Keratinocyte (primary cell): ENCODE measurements around the gene ALOX15. TPM values are rescaled to one million over a fixed set of nuclear protein-coding genes. Genes with fewer than 3 reads are reported as not detected.

ENCODE experiments used
- DNase-seq: peaks from one replicate; pipeline ENCODE4 v3.0.0-alpha.2; 2011; ENCODE audit warnings: low read depth, missing footprints, low spot score
- FAIRE-seq: peaks from 2 replicates; lab custom pipeline; 2011; peaks lifted over from hg19 to GRCh38; lab: Jason Lieb, UNC
- H2AFZ ChIP-seq: 2 replicates; pipeline ENCODE4 v1.6.0; 2012; ENCODE audit warnings: low read length, control low read depth, inconsistent platforms; ENCODE audit not compliant: control insufficient read depth
- H3K27ac ChIP-seq: 2 replicates; pipeline ENCODE4 v1.5.1; 2011; ENCODE audit warnings: low read length; ENCODE audit not compliant: control insufficient read depth, insufficient read depth
- H3K27me3 ChIP-seq: 3 replicates; pipeline ENCODE4 v1.6.0; 2011; ENCODE audit warnings: low read length; ENCODE audit not compliant: control insufficient read depth, insufficient read depth; ENCODE audit errors: extremely low read depth
- H3K36me3 ChIP-seq, 2 experiments: 2 replicates in 1 of 2; 3 replicates in 1 of 2; pipeline ENCODE4 v1.5.1; 2011; ENCODE audit warnings: low read length in 2 of 2, mild to moderate bottlenecking in 1 of 2; ENCODE audit not compliant: control insufficient read depth in 2 of 2, insufficient read depth in 2 of 2; ENCODE audit errors: extremely low read depth in 1 of 2
- H3K4me1 ChIP-seq: 3 replicates; pipeline ENCODE4 v1.5.1; 2011; ENCODE audit warnings: low read length; ENCODE audit not compliant: control insufficient read depth, insufficient read depth; ENCODE audit errors: extremely low read depth
- H3K4me2 ChIP-seq: 3 replicates; pipeline ENCODE4 v1.6.0; 2011; ENCODE audit warnings: low read depth, low read length; ENCODE audit not compliant: control insufficient read depth, insufficient read depth; ENCODE audit errors: extremely low read depth
- H3K4me3 ChIP-seq, 3 experiments: fragments of 200-600 bp in 1 of 3; sonication (generic) in 1 of 3; 2 replicates in 2 of 3; 3 replicates in 1 of 3; pipeline ENCODE4 v1.5.1; 2011 to 2016; ENCODE audit warnings: low read length in 3 of 3, mild to moderate bottlenecking in 3 of 3, control low read depth in 2 of 3, inconsistent platforms in 1 of 3, low read depth in 1 of 3, mixed read lengths in 1 of 3, mixed run types in 1 of 3, moderate library complexity in 1 of 3; ENCODE audit not compliant: control insufficient read depth in 2 of 3, insufficient read depth in 2 of 3; ENCODE audit errors: extremely low read depth in 1 of 3
- H3K79me2 ChIP-seq: 2 replicates; pipeline ENCODE4 v1.6.0; 2012; ENCODE audit warnings: low read length; ENCODE audit not compliant: control insufficient read depth, insufficient read depth
- H3K9ac ChIP-seq: 3 replicates; pipeline ENCODE4 v1.6.0; 2011; ENCODE audit warnings: low read length; ENCODE audit not compliant: control insufficient read depth, insufficient read depth; ENCODE audit errors: extremely low read depth
- H3K9me1 ChIP-seq: 3 replicates; pipeline ENCODE4 v1.6.0; 2011; ENCODE audit warnings: low read length; ENCODE audit not compliant: control insufficient read depth, insufficient read depth; ENCODE audit errors: extremely low read depth
- H3K9me3 ChIP-seq: 2 replicates; pipeline ENCODE4 v1.5.1; 2012; ENCODE audit warnings: low read depth, low read length; ENCODE audit not compliant: control insufficient read depth
- H4K20me1 ChIP-seq: 3 replicates; pipeline ENCODE4 v1.6.0; 2011; ENCODE audit warnings: low read length; ENCODE audit not compliant: control insufficient read depth, insufficient read depth; ENCODE audit errors: extremely low read depth
- CTCF ChIP-seq, 3 experiments: IDR thresholded peaks in 1 of 3; conservative IDR thresholded peaks in 1 of 3; optimal IDR thresholded peaks in 1 of 3; 2 replicates in 2 of 3; 3 replicates in 1 of 3; pipeline versions ENCODE3 to v1.5.1; 2011; ENCODE audit warnings: low read length in 3 of 3, mild to moderate bottlenecking in 3 of 3, moderate library complexity in 2 of 3, control low read depth in 1 of 3, inconsistent platforms in 1 of 3; ENCODE audit not compliant: insufficient read depth in 2 of 3; ENCODE audit errors: extremely low read depth in 1 of 3
- EZH2 ChIP-seq: IDR thresholded peaks from one replicate; pipeline ENCODE4 v1.6.1; 2012; ENCODE audit warnings: inconsistent platforms, mild to moderate bottlenecking, low read length, moderate library complexity
- dilution Hi-C: fragments of 300-500 bp; cut with MboI; formaldehyde crosslinking; loops from one replicate; pipeline ENCODE4 v1.7.0; 2020; ENCODE audit warnings: low sequenced_read_pairs; ENCODE audit not compliant: extremely low pct_ligation_motif_present
- polyA plus RNA-seq, 5 experiments: library from polyadenylated mRNA; depleted of rRNA in 3 of 5; stranded (reverse) in 3 of 5; stranded (forward) in 1 of 5; unstranded in 1 of 5; fragments of >200 nt; gene quantifications; 1 replicate in 1 of 5; 2 replicates in 3 of 5; 3 replicates in 1 of 5; pipeline versions ENCODE4 v1.2.1 to v1.2.3, GENCODE V29; 2011 to 2012; ENCODE audit warnings: missing spikeins in 2 of 5, low read depth in 1 of 5, low replicate concordance in 1 of 5

The ALOX15 gene
- polyA plus RNA-seq, 1 donor (not counting 4 experiments of a cell fraction or from before 2014, with no cell fraction given): 0.04 TPM

- no peaks in the 10 kb centered on the region for H3K36me3 ChIP-seq
- no peaks in the 10 kb centered on the region for H3K9me1 ChIP-seq
- FAIRE-seq (no peak), DNase-seq (no peak)
- no peak overlapping the region for H3K9ac ChIP-seq
- dilution Hi-C loops: no loop called here
- TF ChIP-seq EZH2 (no peak), CTCF (optimal IDR thresholded peaks at IDR 0.05 in 1 of 3, IDR thresholded peaks at IDR 0.05 in 1 of 3, conservative IDR thresholded peaks at IDR 0.05 in 1 of 3; ENCODE audit: extremely low read depth in 1 of 3, insufficient read depth in 2 of 3, low read length in 3 of 3) (no peak)
- no peak overlapping the region for H3K4me2 ChIP-seq
- no peaks in the 10 kb centered on the region for H4K20me1 ChIP-seq
- no peak overlapping the region for H2AFZ ChIP-seq
- H3K9me3 ChIP-seq: no peaks in the 10 kb centered on the region
- peaks cover 34% of the 10 kb centered on the region for H3K27me3 ChIP-seq
- no peaks in the 10 kb centered on the region for H3K79me2 ChIP-seq
- H3K4me3 ChIP-seq: no peak overlapping the region
- no peak overlapping the region for H3K27ac ChIP-seq
- H3K4me1 ChIP-seq: no peaks in the 10 kb centered on the region
These were observed 4.2 kb upstream of the ALOX15 start for GRCh38 chr17:4645642-4646041.

GRCh38 chr17:4643676-4644075 lies 2.2 kb upstream of the ALOX15 start:
- H3K79me2 ChIP-seq: no peaks in the 10 kb centered on the region
- no peaks in the 10 kb centered on the region for H3K9me1 ChIP-seq
- no peak for FAIRE-seq
- H3K4me2 ChIP-seq: no peak overlapping the region
- no peak overlapping the region for H3K4me3 ChIP-seq
- H2AFZ ChIP-seq: no peak overlapping the region
- peaks cover 43% of the 10 kb centered on the region for H3K27me3 ChIP-seq
- TF ChIP-seq CTCF (optimal IDR thresholded peaks at IDR 0.05 in 1 of 3, IDR thresholded peaks at IDR 0.05 in 1 of 3, conservative IDR thresholded peaks at IDR 0.05 in 1 of 3; ENCODE audit: extremely low read depth in 1 of 3, insufficient read depth in 2 of 3, low read length in 3 of 3): no peak
- TF ChIP-seq EZH2: no peak
- dilution Hi-C loops: no loop called here
- H3K27ac ChIP-seq: no peak overlapping the region
- H3K9ac ChIP-seq: no peak overlapping the region
- no peaks in the 10 kb centered on the region for H3K4me1 ChIP-seq
- no peak for DNase-seq
- H3K9me3 ChIP-seq: no peaks in the 10 kb centered on the region
- no peaks in the 10 kb centered on the region for H4K20me1 ChIP-seq
- no peaks in the 10 kb centered on the region for H3K36me3 ChIP-seq
